NCI-H446 treated with DMSO at 0.1 percent for 48 hours (cell line): ENCODE data around the gene SDK2.
"Not testable (repeated sequence)": the region's sequence is repeated elsewhere in the genome, so short reads cannot be mapped to it uniquely, and the experiment has no call there.

Experiments used
- DNase-seq: peaks from one replicate; lab custom pipeline; 2025; lab: John Stamatoyannopoulos, UW

The SDK2 gene

GRCh38 chr17:73343739-73344454, 300.3 kb downstream of the SDK2 start:
- DNase-seq = no peak

DNA sequence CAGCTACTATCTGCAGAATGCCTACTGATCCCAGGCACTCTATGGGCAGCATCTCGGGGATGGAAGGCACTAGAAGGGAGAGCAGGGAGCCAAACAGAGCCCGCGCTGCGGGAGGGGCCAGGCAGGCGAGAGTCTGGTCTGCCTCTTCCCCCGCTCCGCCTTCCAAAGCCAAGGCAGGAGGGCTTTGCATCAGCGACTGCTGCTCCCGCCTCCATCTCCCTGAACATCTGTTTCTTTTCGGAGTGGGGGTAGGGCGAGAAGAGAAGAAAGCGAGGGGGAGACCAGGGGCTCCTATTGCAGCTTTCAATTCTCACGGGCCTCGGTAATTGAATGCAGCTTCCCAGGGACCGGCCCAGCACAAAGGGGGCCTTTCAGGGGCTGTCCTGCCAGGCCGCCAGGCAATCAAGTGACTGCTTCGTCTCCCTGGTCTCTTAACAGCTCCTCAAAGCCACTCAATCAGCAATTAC, 301.0 kb downstream of the SDK2 start:
- DNase-seq = peak; percentile 2

- DNase-seq = no peak
Measured at GRCh38 chr17:73342541-73343167, 301.6 kb downstream of the SDK2 start.

DNA sequence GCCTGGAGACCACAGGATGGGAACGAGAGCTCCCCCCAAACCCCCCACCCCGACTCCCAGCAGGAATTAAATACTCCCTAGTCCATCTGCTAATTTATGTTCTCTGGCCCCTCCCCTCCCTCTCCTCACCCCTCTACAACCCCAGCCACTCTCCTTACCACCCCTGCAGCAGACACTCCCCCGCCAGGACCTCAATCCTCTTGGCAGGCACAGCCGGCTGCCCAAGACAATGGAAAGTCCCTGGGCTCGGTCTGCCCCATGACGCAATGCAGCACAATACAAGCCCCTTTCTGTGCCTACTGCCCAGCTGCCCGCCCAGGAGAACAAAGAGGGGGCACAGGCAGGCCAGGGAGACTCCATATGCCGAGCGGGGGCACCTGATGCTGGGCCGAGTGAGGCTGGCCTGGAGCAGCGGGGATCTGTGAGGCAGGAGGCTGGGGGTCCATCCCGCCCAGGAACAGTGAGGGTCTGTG, 302.2 kb downstream of the SDK2 start:
- no peak for DNase-seq

DNA sequence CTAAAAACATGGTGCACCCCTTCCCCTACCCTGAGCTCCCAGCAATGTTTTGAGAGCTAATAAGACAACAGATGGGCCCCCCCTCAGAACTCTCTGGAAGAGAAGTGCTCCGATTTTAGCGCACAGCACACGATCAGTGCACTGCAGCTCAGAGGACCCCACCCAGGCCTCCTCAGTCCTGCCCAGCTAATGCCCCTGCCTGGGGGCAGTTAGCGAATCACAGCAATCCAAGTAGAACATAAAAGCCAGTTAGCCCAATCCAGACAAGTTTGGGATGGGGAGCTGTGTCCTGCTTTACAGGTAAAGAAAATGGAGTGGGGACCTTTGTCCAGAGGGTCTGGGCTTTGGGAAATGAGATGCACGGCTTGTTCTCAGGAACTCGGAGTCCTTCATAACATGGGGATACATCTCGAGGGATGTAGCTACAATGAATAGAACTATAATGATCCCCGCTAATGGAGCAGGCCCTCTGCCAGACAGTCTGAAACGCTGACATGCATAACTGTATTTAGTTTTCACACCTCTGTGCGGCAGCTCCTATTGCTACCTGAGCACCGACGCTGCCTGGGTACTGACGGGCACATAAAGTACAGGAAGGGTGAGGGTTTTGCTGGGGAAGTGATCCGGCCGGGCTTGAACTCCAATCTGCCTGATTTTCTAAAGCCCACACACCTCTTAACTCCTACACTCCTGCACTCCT, 302.7 kb downstream of the SDK2 start:
- DNase-seq = no peak

GRCh38 chr17:73340093-73340596, 304.1 kb downstream of the SDK2 start:
- no peak for DNase-seq

- DNase-seq = no peak
Measured at GRCh38 chr17:73338566-73339197, 305.6 kb downstream of the SDK2 start.

DNA sequence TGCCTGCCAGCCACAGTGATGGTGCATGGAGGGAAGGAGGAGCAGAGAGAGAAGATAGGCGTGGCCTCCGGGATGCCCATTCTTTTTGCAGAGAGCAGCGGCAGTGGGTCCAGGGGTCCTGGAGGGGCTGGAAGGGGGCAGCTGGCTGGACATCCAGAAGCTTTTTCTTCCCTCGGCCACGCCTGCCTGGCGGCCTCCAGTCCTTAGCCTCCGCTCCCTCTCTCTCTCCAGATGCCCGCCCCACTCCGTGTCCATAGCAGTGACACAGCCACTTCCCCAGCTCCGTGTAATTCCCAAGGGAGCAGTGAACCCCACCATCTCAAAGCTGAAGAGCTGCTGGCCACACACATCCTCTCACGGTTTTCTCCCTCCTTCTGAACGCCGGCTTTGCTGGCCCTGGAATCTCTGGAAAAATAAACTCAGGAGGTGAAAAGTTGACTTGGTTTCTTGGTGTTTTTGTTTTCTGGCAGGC, 306.2 kb downstream of the SDK2 start:
- no peak for DNase-seq

- no peak for DNase-seq
Measured at GRCh38 chr17:73337330-73337710, 306.9 kb downstream of the SDK2 start.

DNA sequence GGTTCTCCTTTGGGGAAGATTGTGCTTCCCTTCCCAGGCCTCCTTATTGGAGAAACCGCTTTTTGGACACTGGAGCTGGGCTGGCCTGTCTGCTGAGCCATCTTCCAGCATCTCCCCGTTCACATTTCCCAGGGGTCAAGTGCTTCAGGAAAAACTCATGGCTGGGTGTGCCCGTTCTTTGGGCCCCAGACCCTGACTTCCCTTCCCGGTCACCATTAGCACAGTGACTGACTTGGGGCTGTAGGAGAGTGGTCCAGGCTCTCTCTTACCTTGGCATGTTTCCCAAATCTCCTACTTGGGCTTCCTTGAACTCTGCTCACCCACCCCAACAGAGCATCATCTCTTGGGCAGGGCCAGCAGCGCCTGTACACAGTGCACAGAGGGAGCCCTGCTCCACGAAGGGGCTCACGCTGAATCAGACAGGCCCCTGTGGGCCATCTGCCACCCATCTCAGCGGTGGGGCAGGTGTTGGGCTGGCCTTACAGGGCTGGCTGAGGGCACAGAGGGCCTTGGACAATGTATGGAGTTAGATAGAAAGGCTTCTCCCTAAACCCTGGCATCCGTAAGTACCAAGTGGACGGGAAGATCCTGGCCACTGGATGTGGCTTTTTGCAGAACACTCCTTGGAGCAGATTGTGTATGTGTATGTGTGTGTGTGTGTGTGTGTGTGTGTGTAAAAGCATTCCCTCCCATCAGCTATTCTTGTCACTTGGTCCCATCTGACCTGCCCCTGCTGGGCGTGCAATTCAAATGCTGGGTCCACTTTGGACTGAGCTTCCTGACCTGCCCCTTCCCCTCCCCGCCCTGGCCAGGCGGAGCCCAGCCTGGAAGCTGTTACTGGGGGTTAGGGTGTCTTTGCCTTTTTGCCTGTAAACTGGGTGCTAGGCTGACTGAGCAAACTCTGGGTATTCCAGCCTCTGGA, 307.6 kb downstream of the SDK2 start:
- DNase-seq = no peak

DNA sequence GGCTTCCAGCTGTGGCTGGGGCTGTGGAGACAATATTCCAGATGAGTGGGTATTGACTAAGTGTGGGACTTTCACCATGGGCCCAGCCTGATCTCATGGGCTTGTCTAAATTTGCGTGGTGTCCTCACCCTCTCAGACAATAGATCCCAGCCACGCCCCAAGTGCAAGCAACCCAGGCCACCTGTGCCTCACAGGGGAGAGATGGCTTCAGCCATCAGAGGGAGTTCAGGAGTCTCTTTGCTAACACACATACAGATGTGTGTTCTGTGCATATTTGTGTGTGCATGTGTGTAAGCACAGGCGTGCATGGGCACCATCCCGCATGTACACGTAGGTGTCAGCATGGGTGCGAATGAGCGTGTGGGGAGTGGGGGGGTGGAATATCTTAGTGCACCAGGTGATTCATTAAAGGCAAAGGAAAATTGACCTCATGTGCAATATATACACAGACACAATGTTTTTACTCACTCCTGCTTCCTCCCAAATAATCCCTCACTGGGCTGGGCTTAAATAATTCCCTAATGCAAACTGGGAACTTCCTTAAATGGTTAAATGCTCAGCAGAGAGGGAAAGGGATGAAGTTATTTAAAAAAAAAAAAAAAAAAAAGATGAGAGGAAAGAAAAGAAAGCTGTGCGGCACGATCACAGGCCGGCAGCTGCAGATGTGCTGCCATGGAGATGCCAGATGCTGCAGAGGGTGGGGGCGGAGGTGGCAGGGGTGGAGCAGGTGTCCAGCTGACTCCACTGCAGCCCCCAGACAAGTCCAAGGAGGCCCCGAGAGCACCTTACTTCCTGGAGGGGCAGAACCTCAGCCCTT, 308.4 kb downstream of the SDK2 start:
- no peak for DNase-seq

GRCh38 chr17:73334771-73335513, 309.3 kb downstream of the SDK2 start:
- no peak for DNase-seq

DNA sequence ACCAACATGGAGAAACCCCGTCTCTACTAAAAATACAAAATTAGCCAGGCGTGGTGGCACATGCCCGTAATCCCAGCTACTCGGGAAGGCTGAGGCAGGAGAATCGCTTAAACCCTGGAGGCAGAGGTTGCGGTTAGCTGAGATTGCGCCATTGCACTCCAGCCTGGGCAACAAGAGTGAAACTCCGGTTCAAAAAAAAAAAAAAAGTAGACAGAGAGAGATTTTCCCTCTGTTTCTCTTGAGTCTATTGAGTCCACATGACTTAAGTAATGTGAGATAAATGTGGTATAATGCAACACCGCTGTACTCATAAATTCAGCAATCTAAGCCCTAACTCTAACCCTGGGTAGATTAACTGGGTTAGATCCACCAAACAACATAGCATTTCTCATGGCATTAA, 310.8 kb downstream of the SDK2 start:
- not testable (repeated sequence) for DNase-seq

- no peak for DNase-seq
Measured at GRCh38 chr17:73331060-73331459, 313.2 kb downstream of the SDK2 start.

DNA sequence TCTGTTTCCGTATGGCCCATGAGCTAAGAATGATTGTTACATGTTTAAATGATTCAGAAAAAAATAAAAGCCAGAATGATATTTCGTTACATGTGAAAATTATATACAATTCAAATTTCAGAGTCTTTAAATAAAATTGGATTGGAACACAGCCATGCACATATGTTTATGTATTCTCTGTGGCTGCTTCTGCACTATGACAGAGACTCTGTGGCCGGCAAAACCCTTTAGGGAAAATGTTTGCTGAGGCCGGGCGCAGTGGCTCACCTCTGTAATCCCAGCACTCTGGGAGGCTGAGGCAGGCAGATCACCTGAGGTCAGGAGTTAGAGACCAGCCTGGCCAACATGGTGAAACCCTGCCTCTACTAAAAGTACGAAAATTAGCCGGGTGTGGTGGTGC, 316.6 kb downstream of the SDK2 start:
- no peak for DNase-seq

GRCh38 chr17:73325527-73325842, 318.8 kb downstream of the SDK2 start:
- no peak for DNase-seq

GRCh38 chr17:73324711-73325526, 319.3 kb downstream of the SDK2 start:
- DNase-seq = no peak

DNA sequence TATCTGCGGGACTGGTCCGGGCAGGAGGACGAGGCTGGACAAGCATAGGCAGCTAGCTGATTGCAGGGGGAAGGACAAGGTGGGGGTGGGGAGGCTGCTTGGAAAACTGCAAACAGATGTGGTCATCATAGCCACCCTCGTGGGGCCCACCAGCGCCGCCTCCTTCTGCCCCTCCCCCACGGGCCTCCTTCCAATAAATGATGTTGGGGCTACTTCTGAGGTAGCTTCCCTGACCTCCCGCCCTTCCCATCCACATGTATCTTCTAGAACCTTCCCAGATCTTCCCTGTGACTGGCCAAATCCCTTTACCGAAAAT, 320.1 kb downstream of the SDK2 start:
- no peak for DNase-seq
